Muscle of leg (tissue), 11 donors: ENCODE measurements around the gene RPL10A. TPM values are rescaled to one million over a fixed set of nuclear protein-coding genes. Genes with fewer than 3 reads are reported as not detected.

Source experiments
- DNase-seq: peaks from one replicate; pipeline ENCODE4 v3.0.0; 2013
- H3K27ac ChIP-seq: one replicate; pipeline ENCODE4 v1.5.1; 2013; ENCODE audit warnings: mild to moderate bottlenecking, low read length, control low read depth
- H3K27me3 ChIP-seq: one replicate; pipeline ENCODE4 v1.6.1; 2013; ENCODE audit warnings: low read length; ENCODE audit not compliant: control insufficient read depth, insufficient read depth
- H3K36me3 ChIP-seq: one replicate; pipeline ENCODE4 v1.6.1; 2013; ENCODE audit warnings: low read length; ENCODE audit not compliant: control insufficient read depth, insufficient read depth
- H3K4me1 ChIP-seq: one replicate; pipeline ENCODE4 v1.6.1; 2013; ENCODE audit warnings: low read length; ENCODE audit not compliant: control insufficient read depth, insufficient read depth
- H3K4me3 ChIP-seq: one replicate; pipeline ENCODE4 v1.5.1; 2013; ENCODE audit warnings: low read length, control low read depth
- H3K9me3 ChIP-seq: replicated peaks from 2 replicates; pipeline ENCODE4 v1.6.1; 2013; ENCODE audit warnings: low read depth, low read length; ENCODE audit not compliant: control insufficient read depth
- WGBS: methylation state at CpG from one replicate; pipeline ENCODE4 v1.1.5; 2013; ENCODE audit warnings: missing lambda C conversion rate; ENCODE audit not compliant: insufficient coverage; 5-methylcytosine and 5-hydroxymethylcytosine counted together
- polyA plus RNA-seq, 8 donors: library from polyadenylated mRNA; unstranded; fragments of 120-200 nt; gene quantifications; one replicate each; pipeline versions ENCODE4 v1.2.1 to v1.2.3, GENCODE V29; 2013; ENCODE audit warnings: inconsistent platforms in 1 of 8, low replicate concordance in 1 of 8; ENCODE audit not compliant: insufficient read length in 8 of 8, insufficient read depth in 1 of 8
- total RNA-seq: library from RNA; stranded (reverse); fragments of 120-200 nt; gene quantifications from one replicate; pipeline ENCODE4 v1.2.4, GENCODE V29; 2013

The RPL10A gene
- total and polyA plus RNA-seq, 9 donors, result 2,391 to 3,614 (median 2,521) TPM

DNA sequence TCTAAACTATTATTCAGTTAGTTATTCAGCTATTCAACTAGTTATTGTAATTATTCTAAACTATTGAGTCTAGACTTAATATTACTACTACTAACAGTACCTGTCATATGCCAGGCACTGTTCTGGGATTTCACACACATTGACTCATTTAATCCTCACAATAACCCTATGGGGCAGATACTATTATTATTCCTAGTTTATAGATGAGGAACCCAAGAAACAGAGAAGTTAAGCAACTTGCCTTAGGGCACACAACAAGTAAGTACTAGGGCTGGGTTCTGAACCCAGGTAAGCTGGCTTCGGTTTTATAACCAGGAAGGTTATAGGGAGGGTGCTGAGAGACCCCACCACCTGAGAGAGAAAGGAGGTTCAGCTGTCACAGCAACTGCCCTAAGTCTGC lies 20.9 kb downstream of the RPL10A start:
- H3K4me1 ChIP-seq, result peaks cover 84% of the 10 kb centered on the region
- no CpG with 5 or more reads among the region's 1 CpG for WGBS
- H3K4me3 ChIP-seq, result no peak overlapping the region
- H3K36me3 ChIP-seq, result peaks cover 26% of the 10 kb centered on the region
- peak overlapping the region; percentile 89 for H3K27ac ChIP-seq
- peaks cover 20% of the 10 kb centered on the region for H3K27me3 ChIP-seq
- DNase-seq, result no peak
- H3K9me3 ChIP-seq, result no peaks in the 10 kb centered on the region

GRCh38 chr6:35489995-35490791 lies 22.0 kb downstream of the RPL10A start:
- Histone ChIP-seq H3K27me3 (peaks cover 20% of the 10 kb centered on the region), H3K9me3 (no peaks in the 10 kb centered on the region), H3K27ac (peak overlapping the region; percentile 89), H3K4me3 (peak overlapping the region; percentile 24), H3K36me3 (peaks cover 15% of the 10 kb centered on the region), H3K4me1 (peaks cover 89% of the 10 kb centered on the region)
- DNase-seq, result peak; percentile 93
- 5% methylated on average over 22 of the region's 28 CpGs for WGBS

DNA sequence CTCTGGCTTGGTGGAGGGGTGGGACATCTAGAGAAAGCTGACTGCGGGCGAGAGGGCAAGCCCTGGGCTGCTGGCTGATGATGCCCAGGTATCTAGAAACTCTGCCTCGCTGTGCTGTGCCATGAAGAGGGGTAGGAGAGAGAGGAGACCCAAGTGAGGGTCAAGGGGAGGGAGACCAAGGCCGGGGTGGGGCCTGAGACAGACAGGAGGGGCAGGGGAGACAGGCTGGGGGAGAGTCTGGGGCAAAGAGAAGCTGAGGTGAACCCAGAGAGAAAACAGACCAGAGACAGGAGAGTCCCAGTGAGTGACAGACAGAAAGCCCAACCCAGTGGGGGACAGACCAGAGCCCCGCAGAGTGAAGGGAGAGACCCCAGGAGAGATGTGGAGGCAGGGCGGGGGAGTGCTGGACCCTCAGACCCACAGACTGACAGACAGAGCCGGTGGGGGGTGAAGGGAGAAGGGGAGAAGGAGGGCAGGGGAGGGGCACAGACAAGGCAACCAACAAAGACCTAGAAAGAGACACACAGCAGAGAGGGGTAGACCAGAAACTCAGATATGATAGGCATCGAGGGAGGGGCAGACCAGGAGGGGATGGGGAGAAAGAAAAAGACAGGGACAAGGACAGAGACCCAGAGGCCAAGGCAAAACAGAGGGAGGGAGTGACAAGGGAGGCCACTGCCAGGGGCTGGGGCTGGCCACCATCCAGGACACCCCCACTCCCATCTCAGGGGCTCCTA lies 22.8 kb downstream of the RPL10A start:
- peaks cover 7% of the 10 kb centered on the region for H3K36me3 ChIP-seq
- no peak overlapping the region for H3K4me3 ChIP-seq
- no peaks in the 10 kb centered on the region for H3K9me3 ChIP-seq
- peak overlapping the region; percentile 89 for H3K27ac ChIP-seq
- DNase-seq, result no peak
- peaks cover 87% of the 10 kb centered on the region for H3K4me1 ChIP-seq
- WGBS, result 30% methylated on average over 8 of the region's 8 CpGs
- H3K27me3 ChIP-seq, result peaks cover 14% of the 10 kb centered on the region

DNA sequence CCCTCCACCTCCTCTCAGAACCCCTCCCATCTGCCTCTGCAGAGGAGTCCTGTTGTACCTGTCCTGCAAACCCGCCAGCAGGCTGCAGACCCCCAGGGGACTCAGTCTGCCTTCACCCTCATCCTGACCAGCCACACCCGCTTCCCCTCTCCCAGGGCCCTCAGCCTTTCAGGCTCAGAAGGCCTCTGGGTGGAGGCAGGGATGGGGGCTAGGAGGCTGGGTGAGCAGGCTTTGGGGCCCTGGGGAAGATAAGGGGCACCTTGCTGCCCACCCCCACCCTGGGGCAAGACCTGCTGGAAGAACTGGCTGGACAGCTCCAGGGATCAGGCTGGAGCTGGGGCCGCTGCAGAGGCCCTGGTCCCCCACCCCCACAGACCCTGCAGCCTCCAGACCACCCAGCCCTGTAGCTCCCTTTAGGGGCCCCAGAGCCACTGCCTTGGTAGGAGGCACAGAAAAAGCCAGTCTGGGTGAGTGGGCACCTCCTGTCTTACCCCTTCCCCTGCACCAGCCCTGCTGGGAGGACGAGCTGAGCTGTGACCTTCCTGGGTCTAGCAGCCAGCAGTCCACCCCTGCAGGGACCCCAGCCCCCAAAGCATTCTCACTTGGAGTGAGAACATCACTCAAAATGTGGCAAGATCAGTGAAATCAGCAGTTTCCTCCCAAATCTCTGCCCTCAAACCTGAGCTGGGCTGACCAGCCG lies 23.5 kb downstream of the RPL10A start:
- 10% methylated on average over 2 of the region's 5 CpGs for WGBS
- peak overlapping the region; percentile 89 for H3K27ac ChIP-seq

GRCh38 chr6:35492258-35492973 lies 24.2 kb downstream of the RPL10A start:
- Histone ChIP-seq H3K27ac (peak overlapping the region; percentile 89), H3K36me3 (peaks cover 2% of the 10 kb centered on the region), H3K4me1 (peaks cover 77% of the 10 kb centered on the region), H3K27me3 (peaks cover 13% of the 10 kb centered on the region), H3K9me3 (no peaks in the 10 kb centered on the region), H3K4me3 (no peak overlapping the region)
- DNase-seq, result peak; percentile 73
- no CpG with 5 or more reads among the region's 7 CpGs for WGBS

More for the DNA sequence above, 23.5 kb downstream of the RPL10A start:
- Histone ChIP-seq H3K36me3 (peaks cover 2% of the 10 kb centered on the region), H3K9me3 (no peaks in the 10 kb centered on the region), H3K4me3 (no peak overlapping the region), H3K4me1 (peaks cover 81% of the 10 kb centered on the region), H3K27me3 (peaks cover 13% of the 10 kb centered on the region)
- DNase-seq, result no peak

DNA sequence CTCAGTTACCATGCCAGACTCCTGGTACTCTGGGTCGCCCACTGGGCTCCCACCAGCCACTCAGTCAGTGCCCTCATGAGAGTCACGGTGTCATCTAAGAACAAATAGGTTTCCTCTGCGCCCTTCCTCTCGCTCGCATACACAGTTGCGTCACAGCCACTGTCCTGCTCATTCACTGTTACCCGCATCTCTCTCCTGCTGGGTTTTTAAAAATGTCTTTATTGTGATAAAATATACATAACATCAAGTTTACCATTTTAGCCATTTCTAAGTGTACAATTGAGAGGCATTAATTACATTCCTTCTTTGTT lies 24.7 kb downstream of the RPL10A start:
- 59% methylated on average over 3 of the region's 7 CpGs for WGBS
- Histone ChIP-seq H3K4me1 (peaks cover 77% of the 10 kb centered on the region), H3K27me3 (peaks cover 16% of the 10 kb centered on the region), H3K4me3 (no peak overlapping the region), H3K36me3 (peaks cover 2% of the 10 kb centered on the region), H3K27ac (peak overlapping the region; percentile 89), H3K9me3 (no peaks in the 10 kb centered on the region)
- DNase-seq, result no peak

DNA sequence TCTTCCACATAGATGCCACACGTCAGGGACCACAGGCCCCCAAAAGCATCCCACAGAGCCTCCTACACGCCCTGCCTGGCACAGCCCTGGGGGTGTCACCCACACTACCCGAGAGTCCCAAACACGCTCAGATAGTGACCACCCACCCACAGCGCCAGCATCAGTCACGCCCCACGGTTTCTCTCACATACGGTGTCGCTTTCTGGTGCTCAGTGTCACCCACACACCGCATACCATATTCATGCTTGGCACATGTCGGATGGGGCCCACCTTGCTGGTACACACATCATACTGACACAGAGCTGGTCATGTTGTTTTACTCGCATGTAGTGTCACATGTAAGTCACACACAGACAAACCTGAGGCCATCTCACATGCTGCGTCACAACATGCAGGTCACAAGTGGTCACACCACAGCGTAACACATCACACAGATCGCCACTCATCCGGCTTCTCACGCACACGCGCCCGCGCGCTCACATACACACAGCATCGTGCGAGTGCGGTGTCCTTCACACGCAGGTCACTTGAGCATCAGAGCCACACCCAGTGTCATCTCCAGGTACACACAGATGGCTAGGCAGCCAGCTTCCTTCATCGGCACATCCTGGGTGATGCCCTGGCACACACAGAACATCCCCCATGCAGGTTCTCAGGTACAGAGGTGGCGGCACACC lies 25.2 kb downstream of the RPL10A start:
- WGBS, result 79% methylated on average over 28 of the region's 28 CpGs

DNA sequence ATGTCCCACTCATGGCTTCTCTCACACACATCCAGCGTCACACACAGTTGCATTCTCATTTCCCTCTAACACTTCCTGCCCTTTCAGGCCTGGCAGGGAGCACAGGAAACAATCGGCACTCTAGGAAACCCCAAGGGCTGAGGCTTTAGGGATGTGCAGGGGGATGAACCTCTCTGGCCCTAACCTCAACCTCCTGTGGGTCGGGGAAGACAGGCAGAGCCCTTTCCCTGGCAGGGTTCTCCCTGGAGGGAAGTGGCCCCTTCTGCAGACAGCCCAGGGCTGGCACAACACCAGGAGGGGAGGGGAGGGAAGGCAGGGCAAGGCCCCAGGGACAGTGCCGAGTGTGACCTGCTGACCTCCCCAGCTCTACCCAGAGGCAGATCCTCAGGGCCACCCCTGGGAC lies 26.0 kb downstream of the RPL10A start:
- peak; percentile 68 for DNase-seq
- WGBS, result no CpG with 5 or more reads among the region's 4 CpGs
- H3K4me3 ChIP-seq, result no peak overlapping the region
- H3K27ac ChIP-seq, result peak overlapping the region; percentile 45
- H3K36me3 ChIP-seq, result peaks cover 2% of the 10 kb centered on the region
- peaks cover 23% of the 10 kb centered on the region for H3K27me3 ChIP-seq
- no peaks in the 10 kb centered on the region for H3K9me3 ChIP-seq
- H3K4me1 ChIP-seq, result peaks cover 81% of the 10 kb centered on the region

More for the DNA sequence above, 25.2 kb downstream of the RPL10A start:
- peak overlapping the region; percentile 89 for H3K27ac ChIP-seq
- peaks cover 2% of the 10 kb centered on the region for H3K36me3 ChIP-seq
- no peak overlapping the region for H3K4me3 ChIP-seq
- no peaks in the 10 kb centered on the region for H3K9me3 ChIP-seq
- peaks cover 77% of the 10 kb centered on the region for H3K4me1 ChIP-seq
- no peak for DNase-seq
- peaks cover 20% of the 10 kb centered on the region for H3K27me3 ChIP-seq

GRCh38 chr6:35495258-35496035 lies 27.2 kb downstream of the RPL10A start:
- Histone ChIP-seq H3K4me1 (peaks cover 81% of the 10 kb centered on the region), H3K27me3 (peaks cover 23% of the 10 kb centered on the region), H3K36me3 (peaks cover 2% of the 10 kb centered on the region), H3K27ac (peak overlapping the region; percentile 95), H3K9me3 (no peaks in the 10 kb centered on the region), H3K4me3 (peak overlapping the region; percentile 70)
- DNase-seq, result no peak
- 26% methylated on average over 3 of the region's 9 CpGs for WGBS
